NCI-H526 (cell line): ENCODE results near the gene FCHSD1.
"Not testable (repeated sequence)": the region's sequence is repeated elsewhere in the genome, so short reads cannot be mapped to it uniquely, and the experiment has no call there.

Experiments
- DNase-seq, 2 experiments: peaks; one replicate each; lab custom pipeline; 2025; lab: John Stamatoyannopoulos, UW

FCHSD1 gene

GRCh38 chr5:141617682-141618029 lies 33.6 kb downstream of the FCHSD1 start:
- DNase-seq, result peak; percentile 46 to 50

GRCh38 chr5:141617128-141617527 lies 34.1 kb downstream of the FCHSD1 start:
- no peak for DNase-seq

- no peak for DNase-seq
Measured at GRCh38 chr5:141615991-141616720, 35.1 kb downstream of the FCHSD1 start.

GRCh38 chr5:141613344-141613743 lies 37.9 kb downstream of the FCHSD1 start:
- DNase-seq, result no peak

GRCh38 chr5:141611289-141611688 lies 39.9 kb downstream of the FCHSD1 start:
- no peak for DNase-seq

GRCh38 chr5:141609921-141610320 lies 41.3 kb downstream of the FCHSD1 start:
- not testable (repeated sequence) for DNase-seq

- no peak for DNase-seq
Measured at GRCh38 chr5:141609044-141609443, 42.2 kb downstream of the FCHSD1 start.

- no peak for DNase-seq
Measured at GRCh38 chr5:141608557-141608956, 42.7 kb downstream of the FCHSD1 start.

- no peak for DNase-seq
Measured at GRCh38 chr5:141608046-141608445, 43.2 kb downstream of the FCHSD1 start.

GRCh38 chr5:141605523-141606277 lies 45.5 kb downstream of the FCHSD1 start:
- peak; percentile 14 to 34 for DNase-seq

- peak in 1 of 2 experiments; percentile 0 for DNase-seq
Measured at GRCh38 chr5:141603923-141604717, 47.1 kb downstream of the FCHSD1 start.

GRCh38 chr5:141602606-141603005 lies 48.6 kb downstream of the FCHSD1 start:
- no peak for DNase-seq

- DNase-seq, result no peak
Measured at GRCh38 chr5:141598391-141599345, 52.5 kb downstream of the FCHSD1 start.

GRCh38 chr5:141597814-141598213 lies 53.4 kb downstream of the FCHSD1 start:
- no peak for DNase-seq

GRCh38 chr5:141597394-141597793 lies 53.8 kb downstream of the FCHSD1 start:
- DNase-seq, result no peak

- no peak for DNase-seq
Measured at GRCh38 chr5:141596867-141597266, 54.4 kb downstream of the FCHSD1 start.

- no peak for DNase-seq
Measured at GRCh38 chr5:141590127-141590526, 61.1 kb downstream of the FCHSD1 start.
